Endothelial cell of umbilical vein (primary cell): ENCODE data around the gene NDUFS5. TPM values are rescaled to one million over a fixed set of nuclear protein-coding genes. Genes with fewer than 3 reads are reported as not detected.

Experiments used
- BruUV-seq: library from RNA; stranded (reverse); fragments of 400-500 nt; replicated peaks from 2 replicates; lab custom pipeline; 2021; lab: Mats Ljungman, UMichigan
- CTCF ChIA-PET: fragments of 300-600, 350-600 bp; sonication (Branson Sonifier 250); formaldehyde crosslinking; loops from one replicate; lab custom pipeline; 2021; ENCODE audit warnings: antibody characterized with exemption, inconsistent platforms; lab: Charles Lee
- POLR2A ChIA-PET: fragments of 300-600, 350-600 bp; sonication (Branson Sonifier 250); formaldehyde crosslinking; loops from one replicate; lab custom pipeline; 2021; ENCODE audit warnings: antibody characterized with exemption, inconsistent platforms; lab: Charles Lee
- DNase-seq: peaks from one replicate; pipeline ENCODE4 v3.0.0-alpha.2; 2011; ENCODE audit warnings: low read depth, low spot score
- FAIRE-seq: peaks from 2 replicates; lab custom pipeline; 2011; peaks lifted over from hg19 to GRCh38; lab: Jason Lieb, UNC
- H2AFZ ChIP-seq: 2 replicates; pipeline ENCODE4 v1.6.0; 2012; ENCODE audit warnings: low read depth, low read length, control low read depth, inconsistent platforms
- H3K27ac ChIP-seq: 2 replicates; pipeline ENCODE4 v1.5.1; 2011; ENCODE audit warnings: low read depth, mild to moderate bottlenecking, control low read depth, low read length, moderate library complexity; ENCODE audit not compliant: insufficient read depth
- H3K27me3 ChIP-seq, 2 experiments: 2 replicates each; pipeline versions ENCODE4 v1.6.0 to v1.6.1; 2011; ENCODE audit warnings: low read length in 2 of 2, mixed read lengths in 1 of 2; ENCODE audit not compliant: control insufficient read depth in 2 of 2, insufficient read depth in 2 of 2
- H3K36me3 ChIP-seq, 2 experiments: 2 replicates in 1 of 2; 3 replicates in 1 of 2; pipeline ENCODE4 v1.5.1; 2011; ENCODE audit warnings: low read length in 2 of 2, mild to moderate bottlenecking in 1 of 2, moderate library complexity in 1 of 2; ENCODE audit not compliant: control insufficient read depth in 2 of 2, insufficient read depth in 2 of 2; ENCODE audit errors: extremely low read depth in 1 of 2
- H3K4me1 ChIP-seq: 3 replicates; pipeline ENCODE4 v1.5.1; 2011; ENCODE audit warnings: mild to moderate bottlenecking, low read length; ENCODE audit not compliant: control insufficient read depth, insufficient read depth; ENCODE audit errors: extremely low read depth
- H3K4me2 ChIP-seq: 2 replicates; pipeline ENCODE4 v1.6.1; 2011; ENCODE audit warnings: low read length, control low read depth, mixed read lengths; ENCODE audit not compliant: insufficient read depth
- H3K4me3 ChIP-seq, 3 experiments: fragments of 200-600 bp in 1 of 3; sonication (generic), shearing (Covaris generic) in 1 of 3; replicated peaks in 1 of 3; 2 replicates each; pipeline ENCODE4 v1.5.1; 2011 to 2016; ENCODE audit warnings: control low read depth in 3 of 3, low read length in 3 of 3, mild to moderate bottlenecking in 2 of 3, inconsistent platforms in 1 of 3, low read depth in 1 of 3, moderate library complexity in 1 of 3; ENCODE audit not compliant: insufficient read depth in 1 of 3
- H3K79me2 ChIP-seq: 2 replicates; pipeline ENCODE4 v1.6.0; 2012; ENCODE audit warnings: low read length, inconsistent platforms; ENCODE audit not compliant: control insufficient read depth, insufficient read depth
- H3K9ac ChIP-seq: replicated peaks from 2 replicates; pipeline ENCODE3; 2011; ENCODE audit warnings: low read length, control low read depth; ENCODE audit not compliant: insufficient read depth; ENCODE audit errors: extremely low read depth
- H3K9me1 ChIP-seq: replicated peaks from 3 replicates; pipeline ENCODE4 v1.6.0; 2011; ENCODE audit warnings: mild to moderate bottlenecking, low read length; ENCODE audit not compliant: control insufficient read depth, insufficient read depth; ENCODE audit errors: extremely low read depth
- H3K9me3 ChIP-seq: replicated peaks from 2 replicates; pipeline ENCODE4 v1.5.1; 2012; ENCODE audit warnings: low read length, inconsistent platforms; ENCODE audit not compliant: control insufficient read depth, insufficient read depth
- H4K20me1 ChIP-seq: replicated peaks from 2 replicates; pipeline ENCODE3; 2011; ENCODE audit warnings: mild to moderate bottlenecking, low read length; ENCODE audit not compliant: control insufficient read depth, insufficient read depth; ENCODE audit errors: extremely low read depth
- CTCF ChIP-seq, 2 donors: IDR thresholded peaks; 1 replicate in 1 of 2; 2 replicates in 1 of 2; pipeline ENCODE4 v1.5.1; 2011; ENCODE audit warnings: low read length in 2 of 2, mild to moderate bottlenecking in 2 of 2, moderate library complexity in 2 of 2, control low read depth in 1 of 2, inconsistent platforms in 1 of 2, low read depth in 1 of 2; ENCODE audit not compliant: insufficient read depth in 1 of 2; ENCODE audit errors: extremely low read depth in 1 of 2
- EZH2 ChIP-seq: IDR thresholded peaks from 2 replicates; pipeline ENCODE4 v1.6.1; 2012; ENCODE audit warnings: borderline replicate concordance, low read depth, mild to moderate bottlenecking, moderate library complexity, low read length, inconsistent platforms; ENCODE audit not compliant: severe bottlenecking
- FOS ChIP-seq: IDR thresholded peaks from 2 replicates; pipeline ENCODE4 v1.6.1; 2011; ENCODE audit warnings: mild to moderate bottlenecking, low read length, moderate library complexity, borderline replicate concordance; ENCODE audit not compliant: insufficient read depth
- GATA2 ChIP-seq: IDR thresholded peaks from 2 replicates; pipeline ENCODE4 v1.7.0; 2011; ENCODE audit warnings: low read depth, mild to moderate bottlenecking, moderate library complexity, mixed read lengths, low read length; ENCODE audit not compliant: insufficient read length, insufficient read depth
- JUN ChIP-seq: IDR thresholded peaks from 2 replicates; pipeline ENCODE4 v1.6.1; 2011; ENCODE audit warnings: borderline replicate concordance, low read depth; ENCODE audit not compliant: insufficient read length, insufficient read depth
- MAX ChIP-seq: IDR thresholded peaks from 2 replicates; pipeline ENCODE4 v1.6.1; 2011; ENCODE audit not compliant: insufficient read depth, insufficient read length
- MYC ChIP-seq: IDR thresholded peaks from one replicate; pipeline ENCODE4 v1.6.1; 2011; ENCODE audit warnings: mild to moderate bottlenecking, low read depth, low read length
- POLR2A ChIP-seq: IDR thresholded peaks from 2 replicates; pipeline ENCODE4 v1.6.1; 2012; ENCODE audit warnings: low read depth, mild to moderate bottlenecking, control low read depth, low read length
- POLR2AphosphoS5 ChIP-seq: IDR thresholded peaks from 2 replicates; pipeline ENCODE4 v1.6.1; 2012; ENCODE audit warnings: low read depth, mild to moderate bottlenecking, control low read depth, low read length, moderate library complexity; ENCODE audit not compliant: insufficient read depth
- dilution Hi-C: fragments of 300-500 bp; cut with MboI; formaldehyde crosslinking; loops from one replicate; pipeline ENCODE4 v1.15.0; 2019; ENCODE audit warnings: low sequenced_read_pairs; ENCODE audit not compliant: extremely low pct_ligation_motif_present
- intact Hi-C: fragments of 100-400 bp; cut with micrococcal nuclease; formaldehyde crosslinking; loops from one replicate; pipeline ENCODE4 v1.10.0; 2022
- polyA plus RNA-seq, 4 experiments: library from polyadenylated mRNA; depleted of rRNA in 3 of 4; stranded (reverse) in 3 of 4; unstranded in 1 of 4; fragments of >200 nt; gene quantifications; 2 replicates each; pipeline versions ENCODE4 v1.2.1 to v1.2.3, GENCODE V29; 2011 to 2012; ENCODE audit warnings: missing spikeins in 1 of 4
- total RNA-seq: library from RNA; stranded (reverse); gene quantifications from 2 replicates; pipeline ENCODE4 v1.2.3, GENCODE V29; 2021

Gene NDUFS5
- total and polyA plus RNA-seq, 2 donors (not counting 3 experiments of a cell fraction or from before 2014, with no cell fraction given), result 327 to 710 TPM

GRCh38 chr1:39001516-39002421 lies 24.4 kb upstream of the NDUFS5 start:
- Histone ChIP-seq H3K9me1 (no peaks in the 10 kb centered on the region), H3K36me3 (peaks cover 27 to 28% of the 10 kb centered on the region in 2 experiments), H3K9me3 (no peaks in the 10 kb centered on the region), H3K27ac (no peak overlapping the region), H2AFZ (no peak overlapping the region), H4K20me1 (peaks cover 6% of the 10 kb centered on the region), H3K79me2 (peaks cover 29% of the 10 kb centered on the region), H3K27me3 (no peaks in the 10 kb centered on the region), H3K9ac (no peak overlapping the region), H3K4me1 (no peaks in the 10 kb centered on the region), H3K4me2 (no peak overlapping the region), H3K4me3 (no peak overlapping the region)
- intact Hi-C loops, result no loop called here
- DNase-seq (no peak), FAIRE-seq (peak; percentile 48)
- ChIA-PET POLR2A (interaction anchor here (0.6 kb wide), 1 partner anchor 9 kb away, joined by 3 read pairs; no protein-coding TSS in a partner anchor), CTCF (interaction anchor here (1.1 kb wide), 1 partner anchor 537 kb away, joined by 3 read pairs; no protein-coding TSS in a partner anchor)
- no TSS peak for BruUV-seq
- TF ChIP-seq GATA2, result no peak
- no peak for TF ChIP-seq CTCF (IDR thresholded peaks at IDR 0.05; ENCODE audit: extremely low read depth in 1 of 2, insufficient read depth in 1 of 2, low read depth in 1 of 2, low read length in 2 of 2)
- TF ChIP-seq FOS, result no peak
- no peak for TF ChIP-seq POLR2A
- no peak for TF ChIP-seq EZH2
- no peak for TF ChIP-seq POLR2AphosphoS5
- TF ChIP-seq JUN, result no peak
- no peak for TF ChIP-seq MYC
- no peak for TF ChIP-seq MAX
- dilution Hi-C loops, result no loop called here
